Brain microvascular endothelial cell (primary cell): Measurements from ENCODE around the gene CTNND2.
"Not testable (repeated sequence)": the region's sequence is repeated elsewhere in the genome, so short reads cannot be mapped to it uniquely, and the experiment has no call there.

Experiments
- DNase-seq: peaks from one replicate; pipeline ENCODE4 v3.0.0-alpha.2; 2020
- H3K27ac ChIP-seq: fragments of 250-450 bp; sonication (Bioruptor Pico); 2 replicates; pipeline ENCODE4 v1.5.1; 2020; ENCODE audit warnings: mild to moderate bottlenecking, moderate library complexity
- H3K27me3 ChIP-seq: fragments of 250-450 bp; sonication (Bioruptor Pico); replicated peaks from 2 replicates; pipeline ENCODE4 v1.5.1; 2020; ENCODE audit warnings: mild to moderate bottlenecking
- H3K36me3 ChIP-seq: fragments of 250-450 bp; sonication (Bioruptor Pico); replicated peaks from 2 replicates; pipeline ENCODE4 v1.5.1; 2020; ENCODE audit warnings: mild to moderate bottlenecking
- H3K4me3 ChIP-seq: 2 replicates; pipeline ENCODE4 v1.5.1; 2011; ENCODE audit warnings: low read depth, mild to moderate bottlenecking, control low read depth, low read length, moderate library complexity
- in situ Hi-C: cut with HindIII; loops from 2 replicates; pipeline ENCODE4 v1.10.0; 2017; ENCODE audit warnings: low sequenced_read_pairs, low pct_ligation_motif_present
- TF ChIP-seq, protein P1 (sequence below): IDR thresholded peaks from 2 replicates; pipeline ENCODE4 v1.5.1; 2011; ENCODE audit warnings: low read depth, mild to moderate bottlenecking, moderate library complexity, low read length, control low read depth, inconsistent platforms; ENCODE audit errors: missing control alignments

The CTNND2 gene

DNA sequence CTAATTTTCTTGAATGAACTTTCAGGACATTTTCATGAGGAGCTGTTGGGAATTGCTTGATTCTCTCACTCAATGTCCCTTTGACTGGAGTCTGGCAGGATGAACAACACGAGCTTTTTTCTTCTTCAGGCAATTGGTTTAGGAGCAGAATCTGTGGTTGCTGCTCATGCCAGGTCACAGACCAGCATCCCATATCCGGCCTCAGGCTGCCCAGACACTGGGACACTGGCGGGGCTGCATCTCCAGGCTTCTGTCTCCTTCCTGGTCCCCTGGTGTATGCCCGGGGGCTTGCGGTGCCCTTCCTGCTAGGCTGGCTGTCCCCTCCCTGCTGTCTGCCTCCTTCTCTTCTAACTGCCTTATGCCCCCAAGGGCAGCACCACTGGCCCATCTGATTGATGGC, 831.7 kb downstream of the CTNND2 start:
- in situ Hi-C loops: no loop called here
- TF ChIP-seq, protein P1, sequence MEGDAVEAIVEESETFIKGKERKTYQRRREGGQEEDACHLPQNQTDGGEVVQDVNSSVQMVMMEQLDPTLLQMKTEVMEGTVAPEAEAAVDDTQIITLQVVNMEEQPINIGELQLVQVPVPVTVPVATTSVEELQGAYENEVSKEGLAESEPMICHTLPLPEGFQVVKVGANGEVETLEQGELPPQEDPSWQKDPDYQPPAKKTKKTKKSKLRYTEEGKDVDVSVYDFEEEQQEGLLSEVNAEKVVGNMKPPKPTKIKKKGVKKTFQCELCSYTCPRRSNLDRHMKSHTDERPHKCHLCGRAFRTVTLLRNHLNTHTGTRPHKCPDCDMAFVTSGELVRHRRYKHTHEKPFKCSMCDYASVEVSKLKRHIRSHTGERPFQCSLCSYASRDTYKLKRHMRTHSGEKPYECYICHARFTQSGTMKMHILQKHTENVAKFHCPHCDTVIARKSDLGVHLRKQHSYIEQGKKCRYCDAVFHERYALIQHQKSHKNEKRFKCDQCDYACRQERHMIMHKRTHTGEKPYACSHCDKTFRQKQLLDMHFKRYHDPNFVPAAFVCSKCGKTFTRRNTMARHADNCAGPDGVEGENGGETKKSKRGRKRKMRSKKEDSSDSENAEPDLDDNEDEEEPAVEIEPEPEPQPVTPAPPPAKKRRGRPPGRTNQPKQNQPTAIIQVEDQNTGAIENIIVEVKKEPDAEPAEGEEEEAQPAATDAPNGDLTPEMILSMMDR: no peak
- Histone ChIP-seq H3K27ac (no peak overlapping the region), H3K4me3 (no peak overlapping the region), H3K27me3 (no peaks in the 10 kb centered on the region), H3K36me3 (no peaks in the 10 kb centered on the region)
- DNase-seq: no peak

DNA sequence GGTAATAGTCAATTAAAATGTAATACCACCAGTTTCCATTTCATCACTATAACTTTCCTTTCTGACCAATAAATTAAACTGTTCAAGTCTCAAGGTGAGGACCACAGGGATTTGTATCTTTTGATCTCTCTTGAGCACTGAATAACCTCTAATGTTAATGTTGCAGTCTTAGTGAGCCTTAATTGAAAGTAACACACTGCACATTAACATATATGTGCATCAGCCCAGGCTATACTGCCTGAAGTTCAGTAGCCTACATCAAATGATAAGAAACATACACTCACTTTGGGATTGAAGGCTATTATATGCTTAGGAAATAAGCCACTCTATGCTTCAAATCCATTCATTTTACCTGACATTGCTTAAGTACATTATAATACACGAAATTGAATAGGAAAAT, 832.2 kb downstream of the CTNND2 start:
- Histone ChIP-seq H3K27ac (no peak overlapping the region), H3K36me3 (no peaks in the 10 kb centered on the region), H3K4me3 (no peak overlapping the region), H3K27me3 (no peaks in the 10 kb centered on the region)
- DNase-seq: no peak
- TF ChIP-seq, protein P1: no peak
- in situ Hi-C loops: no loop called here

DNA sequence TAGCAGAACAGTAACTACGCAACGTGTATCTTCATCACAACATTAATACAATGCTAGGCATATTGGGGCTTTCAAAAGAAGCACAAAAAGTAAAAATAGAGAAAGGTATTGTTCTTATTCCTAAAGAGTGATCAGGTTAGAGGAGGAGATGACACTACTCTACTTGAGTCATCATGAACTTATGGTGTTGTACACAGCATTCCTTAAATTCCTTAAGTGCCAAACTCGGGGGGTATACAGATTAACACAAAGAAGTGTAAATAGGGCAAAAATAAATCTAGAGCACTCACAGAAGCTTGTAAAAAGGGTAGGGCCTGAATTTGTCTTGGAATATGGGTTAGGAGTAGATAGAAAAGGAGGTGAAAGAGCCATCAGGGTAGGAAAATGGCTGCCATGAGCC, 835.2 kb downstream of the CTNND2 start:
- Histone ChIP-seq H3K27ac (no peak overlapping the region), H3K36me3 (no peaks in the 10 kb centered on the region), H3K4me3 (no peak overlapping the region), H3K27me3 (no peaks in the 10 kb centered on the region)
- in situ Hi-C loops: no loop called here
- TF ChIP-seq, protein P1: no peak
- no peak for DNase-seq

DNA sequence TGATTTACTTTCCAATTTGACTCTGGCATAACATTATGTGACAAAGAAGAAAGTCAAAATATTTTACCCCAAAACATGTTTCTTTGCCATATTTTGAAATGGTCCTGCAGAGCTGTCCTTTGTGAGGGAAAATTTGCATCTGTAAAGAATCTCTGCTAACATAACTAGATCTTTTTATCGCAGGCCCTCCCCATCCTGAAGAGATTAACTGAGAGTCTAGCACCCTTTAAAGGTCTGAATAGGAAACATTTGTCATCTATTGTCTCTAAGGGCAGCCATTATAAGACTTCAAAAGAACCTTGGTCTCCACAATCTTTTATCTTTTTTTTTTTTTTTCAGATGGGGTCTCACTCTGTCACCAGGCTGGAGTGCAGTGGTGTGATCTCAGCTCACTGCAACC, 838.5 kb downstream of the CTNND2 start:
- H3K27ac ChIP-seq, H3K36me3 ChIP-seq, DNase-seq, H3K27me3 ChIP-seq, in situ Hi-C loops, H3K4me3 ChIP-seq: not testable (repeated sequence)

DNA sequence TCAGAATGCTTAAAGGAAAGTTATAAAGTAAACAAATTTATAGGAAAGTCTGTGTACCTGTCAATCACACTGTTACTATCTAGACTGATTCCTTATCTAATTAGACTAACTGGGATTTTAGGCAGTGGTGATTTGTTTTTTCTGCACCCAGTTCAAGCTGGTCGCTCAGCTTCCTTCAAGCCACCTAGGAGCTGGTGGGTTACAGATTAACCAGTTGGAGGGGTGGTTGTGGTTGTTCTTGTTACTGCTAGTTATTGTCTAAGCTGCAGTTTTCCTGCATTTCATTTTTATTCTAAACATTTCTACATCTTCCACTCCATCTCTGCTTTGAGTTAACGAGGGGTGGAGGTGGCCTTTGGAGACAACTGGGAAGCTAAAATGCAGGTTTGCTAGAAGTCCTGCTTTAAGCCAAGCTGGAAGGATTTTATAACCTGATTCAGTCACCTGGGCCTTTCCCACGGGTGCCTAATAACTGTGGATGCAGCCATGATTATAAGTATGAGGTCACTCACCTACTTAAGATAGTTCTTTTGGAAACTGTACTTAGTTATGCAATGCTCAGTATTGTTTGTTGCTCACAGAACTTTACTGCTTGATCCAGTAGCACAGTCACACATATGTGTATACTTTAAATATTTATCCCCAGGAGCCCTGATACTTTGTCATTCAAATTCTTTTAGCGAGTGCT, 839.3 kb downstream of the CTNND2 start:
- in situ Hi-C loops: no loop called here
- Histone ChIP-seq H3K36me3 (no peaks in the 10 kb centered on the region), H3K27ac (no peak overlapping the region), H3K27me3 (no peaks in the 10 kb centered on the region), H3K4me3 (no peak overlapping the region)
- DNase-seq: no peak
- TF ChIP-seq, protein P1: no peak

DNA sequence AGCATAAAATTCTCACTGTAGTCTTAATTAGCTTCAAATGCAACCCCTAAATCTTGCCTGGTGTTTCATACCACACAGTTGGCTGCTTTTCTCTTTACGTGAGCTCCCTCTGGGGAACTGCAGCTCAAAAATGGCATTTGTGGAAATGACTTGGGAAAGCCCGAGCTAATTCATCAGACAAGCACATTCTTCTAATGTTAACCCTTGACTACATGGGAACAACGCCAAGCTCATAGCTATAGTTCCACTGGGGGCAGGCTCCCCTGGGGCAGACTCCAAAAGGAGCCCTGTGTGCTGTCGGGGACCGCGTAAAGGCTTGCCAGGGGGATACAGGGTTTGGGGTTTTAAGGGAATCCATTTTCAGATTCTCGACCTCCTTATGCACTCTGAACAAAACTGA, 841.8 kb downstream of the CTNND2 start:
- H3K27me3 ChIP-seq: no peaks in the 10 kb centered on the region
- in situ Hi-C loops: no loop called here
- H3K4me3 ChIP-seq: no peak overlapping the region
- DNase-seq: peak; percentile 2
- TF ChIP-seq, protein P1: peak; percentile 35
- no peaks in the 10 kb centered on the region for H3K36me3 ChIP-seq
- no peak overlapping the region for H3K27ac ChIP-seq
